MM.1S (cell line): Measurements from ENCODE around the gene CREBBP.

Experiments used
- DNase-seq: peaks from one replicate; pipeline ENCODE4 v3.0.0-alpha.2; 2015
- H2AFZ ChIP-seq: fragments of 300-600 bp; sonication (generic); 2 replicates; pipeline ENCODE4 v1.6.0; 2016; ENCODE audit warnings: antibody characterized with exemption, low read length
- H3F3A ChIP-seq: fragments of 300-600 bp; sonication (generic); 2 replicates; pipeline ENCODE4 v1.6.1; 2016; ENCODE audit warnings: mild to moderate bottlenecking, antibody characterized with exemption, low read length, moderate library complexity, mixed read lengths; ENCODE audit not compliant: insufficient read depth
- H3K27ac ChIP-seq: fragments of 300-600 bp; sonication (generic); 2 replicates; pipeline ENCODE4 v1.5.1; 2016; ENCODE audit warnings: mild to moderate bottlenecking, low read length
- H3K27me3 ChIP-seq: fragments of 300-600 bp; sonication (generic); replicated peaks from 2 replicates; pipeline ENCODE4 v1.6.0; 2016; ENCODE audit warnings: low read length; ENCODE audit not compliant: insufficient read depth
- H3K36me3 ChIP-seq: fragments of 300-600 bp; sonication (generic); replicated peaks from 2 replicates; pipeline ENCODE4 v1.6.1; 2016; ENCODE audit warnings: mild to moderate bottlenecking, low read length, mixed read lengths; ENCODE audit not compliant: insufficient read depth
- H3K4me1 ChIP-seq: fragments of 300-600 bp; sonication (generic); 2 replicates; pipeline ENCODE4 v1.6.1; 2016; ENCODE audit warnings: low read length, mixed read lengths
- H3K4me2 ChIP-seq: fragments of 300-600 bp; sonication (generic); 2 replicates; pipeline ENCODE4 v1.6.0; 2016; ENCODE audit warnings: low read depth, low read length
- H3K4me3 ChIP-seq: fragments of 300-600 bp; sonication (generic); 2 replicates; pipeline ENCODE4 v1.5.1; 2016; ENCODE audit warnings: low read length, mixed read lengths
- H3K79me2 ChIP-seq: fragments of 300-600 bp; sonication (generic); 2 replicates; pipeline ENCODE4 v1.6.1; 2016; ENCODE audit warnings: mixed run types, low read length, mixed read lengths
- H3K9ac ChIP-seq: fragments of 300-600 bp; sonication (generic); 2 replicates; pipeline ENCODE4 v1.6.1; 2016; ENCODE audit warnings: low read length, mixed read lengths
- H3K9me2 ChIP-seq: fragments of 300-600 bp; sonication (generic); replicated peaks from 2 replicates; pipeline ENCODE4 v1.6.1; 2016; ENCODE audit warnings: mild to moderate bottlenecking, low read length, mixed read lengths; ENCODE audit not compliant: insufficient read depth
- H3K9me3 ChIP-seq: fragments of 300-600 bp; sonication (generic); replicated peaks from 2 replicates; pipeline ENCODE4 v1.6.1; 2016; ENCODE audit warnings: mild to moderate bottlenecking, low read length, mixed read lengths; ENCODE audit not compliant: insufficient read depth
- H4K20me1 ChIP-seq: fragments of 300-600 bp; sonication (generic); 2 replicates; pipeline ENCODE4 v1.6.1; 2016; ENCODE audit warnings: mild to moderate bottlenecking, low read length, moderate library complexity, mixed read lengths; ENCODE audit not compliant: insufficient read depth
- EZH2 ChIP-seq: fragments of 300-600 bp; sonication (generic); optimal IDR thresholded peaks from 2 replicates; pipeline ENCODE3; 2017; ENCODE audit warnings: low read depth, mild to moderate bottlenecking, antibody characterized with exemption, low read length, mixed read lengths
- EZH2phosphoT487 ChIP-seq: fragments of 300-600 bp; sonication (generic); IDR thresholded peaks from 2 replicates; pipeline ENCODE4 v1.6.1; 2018; ENCODE audit warnings: antibody characterized with exemption, low read length
- TF ChIP-seq, protein P1 (sequence below): fragments of 300-600 bp; sonication (generic); IDR thresholded peaks from 2 replicates; pipeline ENCODE4 v1.5.1; 2016; ENCODE audit warnings: antibody characterized with exemption, low read length, mixed read lengths

The CREBBP gene

DNA sequence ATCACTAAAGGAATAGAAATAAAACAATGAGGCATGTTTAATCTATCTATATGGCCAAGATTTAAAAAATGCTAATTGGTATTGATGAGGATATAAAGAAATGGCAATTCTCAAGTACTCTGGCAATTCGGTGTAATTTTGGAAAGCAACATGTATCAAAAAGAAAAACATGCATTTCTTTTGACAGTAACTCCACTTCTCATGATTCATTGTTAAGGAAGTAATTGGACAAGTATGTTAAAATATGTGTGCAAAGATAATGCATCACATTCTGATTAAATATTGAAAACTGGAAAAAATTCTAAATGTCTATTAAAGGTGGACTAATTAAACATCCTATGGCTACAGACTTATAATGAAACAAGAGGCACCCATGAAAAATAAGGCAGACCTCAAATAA, 81.2 kb downstream of the CREBBP start:
- H3K9ac ChIP-seq: no peak overlapping the region
- H3K27me3 ChIP-seq: no peaks in the 10 kb centered on the region
- H3K36me3 ChIP-seq: no peaks in the 10 kb centered on the region
- H3K4me1 ChIP-seq: peaks cover 20% of the 10 kb centered on the region
- H3K27ac ChIP-seq: no peak overlapping the region
- TF ChIP-seq EZH2: no peak
- TF ChIP-seq EZH2phosphoT487: no peak
- TF ChIP-seq, protein P1, sequence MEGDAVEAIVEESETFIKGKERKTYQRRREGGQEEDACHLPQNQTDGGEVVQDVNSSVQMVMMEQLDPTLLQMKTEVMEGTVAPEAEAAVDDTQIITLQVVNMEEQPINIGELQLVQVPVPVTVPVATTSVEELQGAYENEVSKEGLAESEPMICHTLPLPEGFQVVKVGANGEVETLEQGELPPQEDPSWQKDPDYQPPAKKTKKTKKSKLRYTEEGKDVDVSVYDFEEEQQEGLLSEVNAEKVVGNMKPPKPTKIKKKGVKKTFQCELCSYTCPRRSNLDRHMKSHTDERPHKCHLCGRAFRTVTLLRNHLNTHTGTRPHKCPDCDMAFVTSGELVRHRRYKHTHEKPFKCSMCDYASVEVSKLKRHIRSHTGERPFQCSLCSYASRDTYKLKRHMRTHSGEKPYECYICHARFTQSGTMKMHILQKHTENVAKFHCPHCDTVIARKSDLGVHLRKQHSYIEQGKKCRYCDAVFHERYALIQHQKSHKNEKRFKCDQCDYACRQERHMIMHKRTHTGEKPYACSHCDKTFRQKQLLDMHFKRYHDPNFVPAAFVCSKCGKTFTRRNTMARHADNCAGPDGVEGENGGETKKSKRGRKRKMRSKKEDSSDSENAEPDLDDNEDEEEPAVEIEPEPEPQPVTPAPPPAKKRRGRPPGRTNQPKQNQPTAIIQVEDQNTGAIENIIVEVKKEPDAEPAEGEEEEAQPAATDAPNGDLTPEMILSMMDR: no peak
- H3K9me2 ChIP-seq: no peaks in the 10 kb centered on the region
- H3K4me2 ChIP-seq: no peak overlapping the region
- peaks cover 95% of the 10 kb centered on the region for H3K79me2 ChIP-seq
- peaks cover 38% of the 10 kb centered on the region for H4K20me1 ChIP-seq
- H3K9me3 ChIP-seq: no peaks in the 10 kb centered on the region
- H2AFZ ChIP-seq: no peak overlapping the region
- no peak overlapping the region for H3K4me3 ChIP-seq
- H3F3A ChIP-seq: peaks cover 13% of the 10 kb centered on the region
- no peak for DNase-seq

DNA sequence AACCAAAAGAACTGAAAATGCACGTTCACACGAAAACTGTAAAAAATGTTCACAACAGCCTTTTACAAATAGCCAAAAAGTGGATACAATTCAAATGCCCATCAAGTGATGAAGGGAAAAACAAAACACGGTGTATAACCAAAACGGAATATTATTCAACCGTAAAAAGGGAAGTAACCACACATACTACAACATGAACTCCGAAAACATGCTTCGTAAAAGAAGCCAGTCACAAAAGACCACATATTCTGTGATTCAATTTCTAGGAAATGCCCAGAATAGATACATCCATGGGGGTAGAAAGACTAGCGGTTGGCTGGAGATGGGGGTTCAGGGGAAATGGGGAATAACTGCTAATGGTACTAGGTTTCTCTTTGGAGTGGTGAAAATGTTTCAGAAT, 81.7 kb downstream of the CREBBP start:
- TF ChIP-seq EZH2: no peak
- TF ChIP-seq, protein P1: no peak
- TF ChIP-seq EZH2phosphoT487: no peak
- peaks cover 20% of the 10 kb centered on the region for H3K4me1 ChIP-seq
- no peak for DNase-seq
- H3K36me3 ChIP-seq: no peaks in the 10 kb centered on the region
- peak overlapping the region; percentile 6; the same call in 1 of the 2 replicates for H3K4me2 ChIP-seq
- H3K27ac ChIP-seq: no peak overlapping the region
- H3F3A ChIP-seq: peaks cover 13% of the 10 kb centered on the region
- no peak overlapping the region for H2AFZ ChIP-seq
- H3K9ac ChIP-seq: no peak overlapping the region
- H3K79me2 ChIP-seq: peaks cover 95% of the 10 kb centered on the region
- no peaks in the 10 kb centered on the region for H3K9me3 ChIP-seq
- H3K9me2 ChIP-seq: no peaks in the 10 kb centered on the region
- H3K27me3 ChIP-seq: no peaks in the 10 kb centered on the region
- H4K20me1 ChIP-seq: peaks cover 34% of the 10 kb centered on the region
- no peak overlapping the region for H3K4me3 ChIP-seq

DNA sequence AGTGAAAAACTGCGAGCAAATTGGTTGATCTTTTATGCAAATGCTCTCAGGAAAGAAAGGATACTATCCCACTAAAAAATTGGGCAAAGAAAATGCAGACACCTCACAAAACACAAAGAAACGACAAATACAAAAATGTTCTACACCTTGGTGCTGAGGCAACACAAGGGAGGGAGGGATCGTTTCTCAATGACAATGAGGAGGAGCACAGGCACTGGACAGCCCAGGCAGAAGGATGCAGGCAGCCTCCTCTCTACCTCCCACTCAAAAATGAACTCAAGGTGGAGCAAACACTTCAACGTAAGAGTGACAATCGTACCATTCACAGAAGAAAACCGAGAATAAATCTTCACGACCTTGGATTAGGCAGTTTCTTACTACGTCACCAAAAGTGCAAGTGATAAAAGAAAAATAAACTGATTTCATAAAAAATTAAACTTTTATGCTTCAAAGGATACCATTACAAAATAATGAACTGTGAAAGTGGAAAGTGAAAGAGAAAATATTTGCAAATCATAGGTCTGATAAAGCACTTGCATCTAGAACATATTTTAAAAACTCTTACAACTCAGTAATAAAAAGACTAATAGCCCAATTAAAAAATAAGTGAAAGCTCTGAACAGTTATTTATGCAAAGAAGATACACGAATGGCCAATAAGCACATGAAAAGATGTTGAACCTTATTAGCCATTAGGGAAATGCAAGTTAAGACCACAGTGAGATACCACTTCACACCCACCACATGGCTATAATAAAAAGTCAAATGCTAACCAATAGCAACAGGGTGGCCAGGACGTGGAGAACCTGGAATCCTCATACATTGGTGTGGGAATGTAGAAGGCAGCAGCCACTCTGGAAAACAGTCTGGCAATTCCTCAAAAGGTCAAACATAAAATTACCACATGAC, 82.4 kb downstream of the CREBBP start:
- peaks cover 38% of the 10 kb centered on the region for H4K20me1 ChIP-seq

More for the DNA sequence above, 82.4 kb downstream of the CREBBP start:
- no peak for DNase-seq
- TF ChIP-seq EZH2phosphoT487 (no peak), EZH2 (no peak)
- TF ChIP-seq, protein P1: no peak
- Histone ChIP-seq H3K4me3 (no peak overlapping the region), H3F3A (peaks cover 13% of the 10 kb centered on the region), H3K4me1 (peaks cover 20% of the 10 kb centered on the region), H3K27me3 (no peaks in the 10 kb centered on the region), H3K9me2 (no peaks in the 10 kb centered on the region), H3K27ac (no peak overlapping the region), H2AFZ (no peak overlapping the region), H3K36me3 (0 out of 2 replicates have a peak, but pooled peaks cover 3% of the 10 kb centered on the region), H3K9me3 (no peaks in the 10 kb centered on the region), H3K79me2 (peaks cover 96% of the 10 kb centered on the region), H3K9ac (no peak overlapping the region), H3K4me2 (peak overlapping the region; percentile 6)
